Measurements from ENCODE around the gene PRKAA2.
"Not testable (repeated sequence)": the region's sequence is repeated elsewhere in the genome, so short reads cannot be mapped to it uniquely, and the experiment has no call there.

PRKAA2 gene

DNA sequence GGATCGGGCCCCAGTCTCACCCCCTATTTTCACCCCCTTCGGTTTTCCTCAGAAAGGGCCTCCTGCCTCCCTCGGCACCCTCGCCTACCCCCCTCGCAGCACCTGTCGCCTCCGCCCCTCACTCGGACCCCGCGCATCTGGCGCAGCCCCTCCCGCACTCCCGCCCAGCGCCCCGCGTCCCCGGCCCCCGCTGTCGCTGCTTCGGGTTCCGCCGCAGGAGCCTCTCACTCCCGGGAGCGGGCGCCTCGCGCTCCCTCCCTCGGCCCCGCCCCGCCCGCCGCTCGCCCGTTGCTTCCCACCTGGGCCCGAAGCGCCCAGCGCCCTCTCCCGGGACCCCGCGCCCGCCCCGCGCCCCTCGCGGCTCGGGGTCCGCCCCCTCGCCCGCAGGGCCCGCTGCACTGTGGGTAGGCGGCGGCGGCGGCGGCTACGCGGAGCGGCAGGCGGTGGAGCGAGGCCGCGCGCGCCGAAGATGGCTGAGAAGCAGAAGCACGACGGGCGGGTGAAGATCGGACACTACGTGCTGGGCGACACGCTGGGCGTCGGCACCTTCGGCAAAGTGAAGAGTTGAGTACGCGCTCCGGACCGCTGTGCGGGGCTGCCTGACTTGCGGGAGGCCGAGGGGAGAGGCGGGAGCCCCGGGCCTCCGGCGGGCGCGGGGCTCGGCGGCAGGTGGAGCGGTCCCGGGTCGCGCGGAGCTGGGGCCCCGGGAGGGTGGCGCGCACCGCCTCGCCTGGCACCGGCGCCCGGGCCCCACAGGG lies at the start of gene PRKAA2:
TSS of gene PRKAA2 (plus strand) at position 396 of the 758 bp plus-strand sequence. CDS start at position 470, 74 bp downstream.
- in situ Hi-C loops (cut with MboI; ENCODE audit: low sequenced_read_pairs): no loop called here

GRCh38 chr1:56595397-56596191 lies 49.5 kb upstream of the PRKAA2 start:
- in situ Hi-C loops (cut with MboI; ENCODE audit: low sequenced_read_pairs): not testable (repeated sequence)

DNA sequence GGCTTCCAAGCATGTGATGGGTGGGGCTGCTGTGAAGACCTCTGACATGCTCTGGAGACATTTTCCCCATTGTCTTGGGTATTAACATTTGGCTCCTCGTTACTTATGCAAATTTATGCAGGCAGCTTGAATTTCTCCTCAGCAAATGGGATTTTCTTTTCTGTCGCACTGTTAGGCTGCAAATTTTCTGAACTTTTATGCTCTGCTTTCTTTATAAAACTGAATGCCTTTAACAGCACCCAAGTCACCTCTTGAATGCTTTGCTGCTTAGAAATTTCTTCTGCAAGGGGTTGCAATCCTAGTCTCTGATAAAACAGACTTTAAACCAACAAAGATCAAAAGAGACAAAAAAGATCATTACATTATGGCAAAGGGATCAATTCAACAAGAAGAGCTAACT lies 35.0 kb upstream of the PRKAA2 start:
- in situ Hi-C loops (cut with MboI; ENCODE audit: low sequenced_read_pairs): not testable (repeated sequence)

GRCh38 chr1:56610770-56611169 lies 34.3 kb upstream of the PRKAA2 start:
- in situ Hi-C loops (cut with MboI; ENCODE audit: low sequenced_read_pairs): not testable (repeated sequence)

GRCh38 chr1:56617141-56617540 lies 28.0 kb upstream of the PRKAA2 start:
- in situ Hi-C loops (cut with MboI; ENCODE audit: low sequenced_read_pairs): no loop called here

GRCh38 chr1:56625819-56626440 lies 19.2 kb upstream of the PRKAA2 start:
- in situ Hi-C loops (cut with MboI; ENCODE audit: low sequenced_read_pairs): no loop called here

DNA sequence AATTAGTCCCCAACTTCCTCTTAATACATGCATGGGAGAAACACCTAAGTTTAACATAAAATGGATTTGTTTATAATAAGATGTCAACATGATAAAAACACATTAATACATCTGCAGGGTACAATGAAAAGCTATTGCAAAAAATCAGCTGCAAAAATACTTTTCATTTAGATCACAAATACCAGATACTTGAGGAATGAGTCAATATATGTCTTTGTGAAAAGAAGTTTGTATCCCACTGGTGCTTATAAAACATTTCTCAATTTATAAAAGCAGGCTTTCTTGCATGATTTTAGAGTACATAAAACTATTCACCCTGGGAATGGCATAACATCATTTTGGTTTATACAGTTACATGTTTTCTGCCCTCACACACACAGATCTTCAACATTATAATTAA lies 18.6 kb upstream of the PRKAA2 start:
- in situ Hi-C loops (cut with MboI; ENCODE audit: low sequenced_read_pairs): no loop called here

DNA sequence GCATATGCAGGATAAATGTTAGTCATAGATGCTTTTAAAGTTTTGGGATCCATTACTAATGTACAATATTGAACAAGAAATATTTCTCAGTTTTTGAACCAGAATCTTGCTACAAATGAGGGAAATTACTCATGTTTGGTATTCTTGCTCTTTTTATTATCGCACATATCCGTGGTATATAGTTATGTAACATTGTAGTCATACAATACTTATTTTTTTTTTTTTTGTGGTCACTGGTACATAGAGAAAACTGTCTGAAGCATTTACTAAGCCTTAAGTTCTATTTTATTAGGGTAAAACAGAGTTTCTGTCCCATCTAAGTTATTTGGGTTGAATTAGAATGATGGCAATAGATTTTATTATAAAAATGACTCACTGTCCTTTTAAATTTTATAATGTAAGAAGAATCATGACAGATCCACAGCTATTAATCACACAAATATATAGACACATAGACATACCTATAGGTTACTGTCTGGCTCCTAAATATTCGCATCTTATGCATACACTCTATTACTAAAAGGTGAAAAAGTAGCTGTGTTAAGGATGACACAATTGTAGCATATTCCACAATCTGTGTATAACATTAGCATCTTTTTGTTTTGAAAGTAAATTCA lies 18.0 kb upstream of the PRKAA2 start:
- in situ Hi-C loops (cut with MboI; ENCODE audit: low sequenced_read_pairs): no loop called here

DNA sequence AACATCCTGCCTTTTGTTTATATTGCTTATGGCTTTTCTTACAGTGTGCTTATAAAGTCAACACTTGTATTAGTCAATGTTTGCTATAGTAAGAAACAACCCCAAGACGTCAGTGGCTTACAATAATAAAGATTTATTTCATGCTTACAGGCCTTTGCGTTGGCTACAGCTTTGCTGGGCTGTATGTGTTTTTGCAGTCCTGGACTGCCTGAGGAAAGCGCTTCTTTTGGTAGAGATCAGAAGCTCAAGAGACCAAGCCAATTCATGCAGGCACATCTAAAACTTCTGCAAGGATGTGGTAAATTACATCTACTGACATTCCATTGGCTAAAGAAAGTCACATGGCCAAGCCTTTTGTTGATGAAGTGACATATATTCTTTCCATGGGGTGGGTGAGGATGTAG lies 17.5 kb upstream of the PRKAA2 start:
- in situ Hi-C loops (cut with MboI; ENCODE audit: low sequenced_read_pairs): no loop called here

DNA sequence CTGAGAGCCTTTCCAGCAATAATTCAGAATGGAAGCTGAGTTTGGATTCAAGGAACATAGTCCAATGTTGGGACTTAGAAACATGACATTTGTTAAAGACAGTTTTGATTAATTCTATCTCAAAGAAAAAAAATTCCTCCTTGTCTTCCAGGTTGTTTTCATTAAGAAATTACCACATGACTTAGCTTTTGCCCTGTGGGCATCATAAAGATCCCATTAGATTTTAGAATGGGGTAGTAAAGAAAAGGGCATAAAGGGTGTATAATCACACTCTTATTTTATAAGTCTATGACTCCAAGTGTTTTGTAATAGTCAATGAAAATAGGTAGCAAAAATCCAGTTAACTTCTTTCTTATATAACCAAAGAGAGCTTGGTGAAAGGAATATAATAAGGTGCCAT lies 14.3 kb upstream of the PRKAA2 start:
- in situ Hi-C loops (cut with MboI; ENCODE audit: low sequenced_read_pairs): no loop called here

GRCh38 chr1:56631901-56632300 lies 13.2 kb upstream of the PRKAA2 start:
- in situ Hi-C loops (cut with MboI; ENCODE audit: low sequenced_read_pairs): no loop called here

DNA sequence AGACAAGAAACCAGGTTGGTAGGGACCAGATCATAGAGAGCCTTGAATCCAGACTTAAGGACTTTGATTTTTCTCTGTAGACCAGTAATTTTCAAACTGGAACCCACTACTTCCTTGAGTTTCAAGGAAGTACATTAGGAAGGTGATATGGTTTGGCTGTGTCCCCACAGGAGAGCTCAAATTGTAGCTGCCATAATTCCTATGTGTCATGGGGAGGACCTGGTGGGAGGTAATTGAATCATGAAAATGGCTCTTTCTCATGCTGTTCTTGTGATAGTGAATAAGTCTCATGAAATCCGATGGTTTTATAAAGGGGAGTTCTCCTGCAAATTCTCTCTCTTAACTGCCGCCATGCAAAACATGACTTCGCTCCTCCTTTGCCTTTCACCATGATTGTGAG lies 10.1 kb upstream of the PRKAA2 start:
- in situ Hi-C loops (cut with MboI; ENCODE audit: low sequenced_read_pairs): no loop called here

DNA sequence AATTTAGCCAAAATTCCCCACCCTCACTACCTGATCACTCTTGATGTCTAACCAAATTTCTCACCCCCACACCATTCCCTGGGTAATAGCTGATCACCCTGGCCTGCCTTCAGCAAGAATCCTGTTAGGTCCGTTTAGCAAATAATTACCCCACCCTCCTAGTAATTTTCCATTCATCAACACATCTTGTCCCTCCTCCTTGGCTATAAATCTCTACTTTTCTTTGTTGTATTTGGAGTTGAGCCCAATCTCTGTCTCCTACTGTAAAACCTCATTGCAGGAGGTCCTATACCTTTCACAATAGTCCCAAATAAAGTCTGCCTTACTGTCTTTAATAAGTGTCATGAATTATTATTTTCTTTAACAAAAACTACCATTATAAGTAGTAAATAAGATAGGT lies 6.9 kb upstream of the PRKAA2 start:
- in situ Hi-C loops (cut with MboI; ENCODE audit: low sequenced_read_pairs): no loop called here

- in situ Hi-C loops (cut with MboI; ENCODE audit: low sequenced_read_pairs): no loop called here
Observed at GRCh38 chr1:56639211-56639610, 5.9 kb upstream of the PRKAA2 start.

- in situ Hi-C loops (cut with MboI; ENCODE audit: low sequenced_read_pairs): no loop called here
Observed at GRCh38 chr1:56643661-56644060, 1.5 kb upstream of the PRKAA2 start.

DNA sequence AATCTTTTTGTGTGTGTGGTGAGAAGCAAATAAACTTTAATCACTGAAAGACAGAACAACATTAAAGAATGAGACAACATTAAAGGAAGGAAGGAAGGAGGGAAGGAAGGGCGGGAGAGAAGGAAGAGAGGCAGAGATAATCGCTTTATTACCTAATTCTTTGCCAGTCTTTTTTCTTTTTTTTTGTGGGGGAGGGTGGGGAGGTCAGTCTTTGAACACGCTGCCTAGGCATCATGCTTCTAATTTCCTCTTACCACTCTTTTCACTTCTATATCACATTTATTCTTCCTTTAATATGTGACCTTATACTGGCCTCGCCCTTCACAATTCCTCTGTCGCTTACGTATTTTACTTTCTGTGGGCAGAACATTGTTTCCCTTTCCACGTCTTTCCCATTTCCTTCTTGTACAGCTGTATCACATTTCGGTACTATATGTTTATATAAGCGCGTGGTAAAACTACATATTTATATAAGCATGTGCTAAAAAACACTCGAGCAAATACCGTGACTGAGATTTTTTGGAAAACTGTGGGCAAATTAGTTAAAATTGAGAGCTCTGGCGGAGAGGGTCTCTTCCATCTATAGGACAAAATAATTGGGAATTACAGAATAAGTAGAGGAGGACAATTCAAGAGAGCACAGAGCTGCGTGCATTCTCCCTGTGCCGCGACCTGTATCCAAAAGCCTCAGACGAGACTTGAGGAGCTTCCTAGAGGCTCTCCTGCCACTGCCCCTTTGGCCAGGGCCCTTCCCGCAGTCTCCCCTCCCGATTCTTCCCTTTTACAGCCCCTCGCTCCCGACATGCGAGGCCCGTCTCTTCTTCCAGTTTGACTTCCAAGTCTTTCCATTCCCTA lies 823 bp upstream of the PRKAA2 start:
- in situ Hi-C loops (cut with MboI; ENCODE audit: low sequenced_read_pairs): no loop called here

GRCh38 chr1:56645677-56646305 lies 677 bp downstream of the PRKAA2 start:
- in situ Hi-C loops (cut with MboI; ENCODE audit: low sequenced_read_pairs): no loop called here

GRCh38 chr1:56646611-56647010 lies 1.5 kb downstream of the PRKAA2 start:
- in situ Hi-C loops (cut with MboI; ENCODE audit: low sequenced_read_pairs): no loop called here

DNA sequence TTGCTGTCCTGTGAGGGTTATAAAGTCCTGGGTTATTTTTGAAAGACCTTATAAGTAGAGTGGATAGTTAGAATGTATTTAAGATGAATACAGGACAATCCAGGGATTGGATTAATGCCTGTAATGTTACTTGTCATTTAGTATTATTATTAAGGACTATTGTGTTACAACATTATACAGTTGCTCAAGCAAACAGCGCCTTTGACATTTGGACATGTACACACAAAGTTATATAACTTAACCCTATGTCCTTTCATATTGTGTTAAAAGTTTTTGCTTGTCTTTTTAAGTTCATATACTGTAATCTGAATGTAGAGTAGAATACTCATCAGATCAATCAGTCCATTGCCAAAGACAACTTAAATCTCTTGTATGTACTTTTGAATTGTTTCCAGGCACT lies 2.0 kb downstream of the PRKAA2 start:
- in situ Hi-C loops (cut with MboI; ENCODE audit: low sequenced_read_pairs): no loop called here

- in situ Hi-C loops (cut with MboI; ENCODE audit: low sequenced_read_pairs): no loop called here
Observed at GRCh38 chr1:56648546-56648945, 3.4 kb downstream of the PRKAA2 start.
